Endothelial cell of hepatic sinusoid (primary cell): ENCODE measurements around the gene MRPS26.
"Not testable (repeated sequence)": the region's sequence is repeated elsewhere in the genome, so short reads cannot be mapped to it uniquely, and the experiment has no call there.

ENCODE experiments used
- in situ Hi-C: cut with HindIII; loops from 2 replicates; pipeline ENCODE4 v1.10.0; 2017; ENCODE audit warnings: low sequenced_read_pairs

The MRPS26 gene

GRCh38 chr20:3041854-3042409 lies 3.9 kb upstream of the MRPS26 start:
- in situ Hi-C loops = no loop called here

- in situ Hi-C loops = no loop called here
Measured at GRCh38 chr20:3042625-3043024, 3.2 kb upstream of the MRPS26 start.

- in situ Hi-C loops = no loop called here
Measured at GRCh38 chr20:3043322-3043721, 2.5 kb upstream of the MRPS26 start, which contains the start of gene GNRH2. Gene GNRH2 (plus strand): TSS chr20:3043622. CDS start chr20:3044415, 793 bp downstream.

- in situ Hi-C loops = no loop called here
Measured at GRCh38 chr20:3044336-3044965, 1.4 kb upstream of the MRPS26 start.

GRCh38 chr20:3045042-3045815 lies 623 bp upstream of the MRPS26 start:
- in situ Hi-C loops = no loop called here

GRCh38 chr20:3046677-3047462 lies 1.0 kb downstream of the MRPS26 start:
- in situ Hi-C loops = no loop called here

- in situ Hi-C loops = no loop called here
Measured at GRCh38 chr20:3047486-3048419, 1.9 kb downstream of the MRPS26 start.

GRCh38 chr20:3051385-3052019 lies 5.7 kb downstream of the MRPS26 start:
- in situ Hi-C loops = no loop called here

- in situ Hi-C loops = loop anchor here (5.0 kb wide), 1 partner anchor 93 kb away; no protein-coding TSS in a partner anchor
Measured at GRCh38 chr20:3059489-3059888, 13.6 kb downstream of the MRPS26 start.

GRCh38 chr20:3064119-3064518 lies 18.3 kb downstream of the MRPS26 start:
- in situ Hi-C loops = not testable (repeated sequence)

GRCh38 chr20:3067139-3068014 lies 21.5 kb downstream of the MRPS26 start:
- in situ Hi-C loops = no loop called here

GRCh38 chr20:3068075-3068474 lies 22.2 kb downstream of the MRPS26 start:
- in situ Hi-C loops = no loop called here

- in situ Hi-C loops = no loop called here
Measured at GRCh38 chr20:3068986-3069900, 23.4 kb downstream of the MRPS26 start.

GRCh38 chr20:3070725-3071124 lies 24.9 kb downstream of the MRPS26 start:
- in situ Hi-C loops = no loop called here

- in situ Hi-C loops = no loop called here
Measured at GRCh38 chr20:3071266-3071609, 25.4 kb downstream of the MRPS26 start.

GRCh38 chr20:3071610-3072529 lies 26.0 kb downstream of the MRPS26 start, which contains the start of gene OXT:
Gene OXT (plus strand): TSS chr20:3071620. CDS start chr20:3071656, 36 bp downstream.
- in situ Hi-C loops = no loop called here
